NK-92 (cell line): ENCODE results near the gene ERBB4.

Source experiments
- DNase-seq: peaks from one replicate; lab custom pipeline; 2025; ENCODE audit not compliant: unreplicated experiment; lab: John Stamatoyannopoulos, UW

Gene ERBB4

GRCh38 chr2:212364112-212364985 lies 174.3 kb downstream of the ERBB4 start:
- no peak for DNase-seq

DNA sequence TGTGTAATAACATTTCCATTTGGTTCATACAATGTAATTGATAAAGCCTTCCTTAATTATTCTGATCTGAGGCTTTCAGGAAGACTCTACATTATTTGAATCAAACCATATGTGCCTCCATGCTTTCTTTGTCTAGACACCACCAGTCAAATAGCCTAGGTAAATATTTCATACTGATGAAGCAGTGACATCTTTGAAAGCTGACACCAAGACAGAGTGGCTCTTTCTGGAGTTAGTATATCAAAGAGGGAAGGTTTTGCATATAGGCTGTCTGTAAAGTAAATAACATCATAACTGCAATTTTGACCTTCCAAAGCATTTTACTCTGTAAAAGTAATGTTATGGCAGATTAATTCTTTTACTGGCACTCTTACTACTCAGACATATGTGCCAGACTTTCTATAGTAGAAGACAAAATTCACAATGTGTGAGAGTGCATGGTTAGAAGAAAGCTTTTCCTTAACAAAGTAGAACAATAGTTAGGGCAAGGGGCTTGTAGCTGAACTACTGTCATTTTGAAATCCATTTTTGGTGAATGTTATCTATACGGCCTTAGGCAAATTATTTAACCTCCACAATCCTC lies 177.3 kb downstream of the ERBB4 start:
- no peak for DNase-seq

- DNase-seq, result no peak
Measured at GRCh38 chr2:212360068-212360460, 178.5 kb downstream of the ERBB4 start.

DNA sequence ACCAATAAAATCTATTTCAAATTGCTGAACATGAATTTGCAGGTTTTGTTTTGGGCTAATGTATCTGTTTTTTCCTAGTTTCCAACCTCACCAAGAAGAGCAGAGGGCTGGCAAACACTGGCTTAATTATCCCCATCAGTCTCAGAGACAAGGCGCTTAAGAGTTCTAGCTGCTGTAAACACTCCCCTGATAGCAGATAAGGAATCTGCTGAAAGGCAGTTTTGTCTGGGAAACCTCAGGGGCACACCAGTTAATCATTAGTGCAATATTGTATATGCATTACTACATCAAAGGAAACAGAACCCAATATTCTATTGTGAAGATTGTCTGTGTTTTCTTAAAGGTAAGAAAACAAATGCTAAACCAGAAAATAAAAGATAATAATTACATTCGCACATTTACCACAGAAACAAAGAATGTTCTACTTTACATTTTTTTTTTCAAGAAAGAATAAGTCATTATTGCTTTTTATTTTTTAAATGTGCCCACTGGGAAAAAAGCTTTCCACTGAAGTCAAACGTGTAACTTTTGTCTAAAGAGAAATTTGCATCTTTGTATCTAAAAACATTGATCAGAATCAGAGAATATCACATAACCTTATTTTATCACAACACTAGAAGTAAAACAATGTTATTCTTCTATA lies 179.1 kb downstream of the ERBB4 start:
- DNase-seq, result no peak

DNA sequence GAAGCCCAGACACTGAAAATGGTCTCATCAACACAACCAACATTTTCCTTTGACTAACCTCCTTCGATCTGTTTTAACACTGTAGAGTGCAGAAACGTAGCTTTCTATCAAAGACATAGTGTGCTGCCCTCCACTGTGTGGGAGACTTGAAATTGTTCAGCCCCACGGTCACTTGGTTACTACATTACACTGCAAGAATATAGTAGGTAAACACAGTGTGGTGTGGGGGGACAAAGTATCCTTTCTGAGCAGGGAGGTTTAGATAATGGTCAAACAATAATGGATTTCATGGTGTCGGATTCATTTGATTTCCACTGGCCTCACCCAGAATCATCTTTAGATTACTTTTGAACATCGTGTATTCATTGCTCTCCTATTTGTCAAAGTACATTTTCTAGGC lies 181.0 kb downstream of the ERBB4 start:
- no peak for DNase-seq

DNA sequence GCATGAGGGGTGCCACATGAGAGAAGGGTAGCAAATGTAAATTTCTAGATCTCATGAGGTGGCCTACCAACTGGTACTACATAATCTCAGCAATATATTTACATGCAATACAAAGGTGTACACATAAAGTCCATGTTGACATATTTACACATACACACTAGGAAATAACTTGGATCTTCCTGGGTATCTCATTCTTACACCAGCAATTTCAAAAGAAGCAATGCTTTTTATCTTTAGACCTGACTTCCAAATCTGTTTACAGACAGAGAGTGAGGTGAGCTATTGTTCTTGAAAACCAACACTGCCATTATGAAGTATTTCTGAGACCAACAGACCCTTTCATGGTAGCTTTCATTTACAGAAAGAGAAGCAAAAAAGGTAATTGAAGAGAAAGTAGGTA lies 184.2 kb downstream of the ERBB4 start:
- DNase-seq, result no peak

DNA sequence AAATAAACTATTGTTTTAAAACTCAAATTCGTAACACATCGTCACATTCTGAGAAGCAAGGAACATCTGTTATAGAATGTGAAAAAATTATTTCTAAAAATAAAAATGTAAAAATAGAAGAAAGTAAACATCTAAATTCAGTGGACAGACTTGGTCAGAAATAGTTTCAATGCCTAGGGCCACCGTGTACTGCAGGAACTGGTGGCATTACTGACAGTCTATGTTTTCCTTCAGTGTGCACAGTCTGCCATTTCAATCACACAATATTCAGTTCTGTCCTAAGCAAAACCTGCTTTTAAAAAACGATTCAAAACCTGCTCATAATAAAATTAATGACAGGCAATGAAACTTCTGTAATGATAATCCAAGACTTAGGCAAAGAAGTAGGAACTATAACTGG lies 190.1 kb downstream of the ERBB4 start:
- no peak for DNase-seq

GRCh38 chr2:212346865-212347264 lies 191.7 kb downstream of the ERBB4 start:
- no peak for DNase-seq

- DNase-seq, result no peak
Measured at GRCh38 chr2:212345966-212346365, 192.6 kb downstream of the ERBB4 start.

GRCh38 chr2:212344131-212344530 lies 194.5 kb downstream of the ERBB4 start:
- DNase-seq, result no peak

DNA sequence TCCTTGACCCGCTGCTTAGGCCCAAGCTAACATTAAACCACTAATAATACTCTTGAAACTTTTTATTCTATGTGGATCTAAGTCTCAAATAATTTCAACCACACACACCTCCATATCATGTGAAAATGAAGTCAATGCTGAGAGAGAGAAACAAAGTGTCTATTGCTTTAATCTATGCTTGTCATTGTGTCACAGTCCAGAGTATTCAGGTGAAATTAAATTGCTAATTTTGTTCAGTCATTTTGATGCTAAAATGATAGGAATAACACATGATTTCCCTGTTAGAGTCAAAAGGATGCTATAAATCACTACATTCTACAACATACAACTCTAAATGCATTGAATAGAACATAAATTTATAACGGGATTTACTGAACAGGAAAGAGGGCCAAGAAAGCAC lies 195.4 kb downstream of the ERBB4 start:
- no peak for DNase-seq

DNA sequence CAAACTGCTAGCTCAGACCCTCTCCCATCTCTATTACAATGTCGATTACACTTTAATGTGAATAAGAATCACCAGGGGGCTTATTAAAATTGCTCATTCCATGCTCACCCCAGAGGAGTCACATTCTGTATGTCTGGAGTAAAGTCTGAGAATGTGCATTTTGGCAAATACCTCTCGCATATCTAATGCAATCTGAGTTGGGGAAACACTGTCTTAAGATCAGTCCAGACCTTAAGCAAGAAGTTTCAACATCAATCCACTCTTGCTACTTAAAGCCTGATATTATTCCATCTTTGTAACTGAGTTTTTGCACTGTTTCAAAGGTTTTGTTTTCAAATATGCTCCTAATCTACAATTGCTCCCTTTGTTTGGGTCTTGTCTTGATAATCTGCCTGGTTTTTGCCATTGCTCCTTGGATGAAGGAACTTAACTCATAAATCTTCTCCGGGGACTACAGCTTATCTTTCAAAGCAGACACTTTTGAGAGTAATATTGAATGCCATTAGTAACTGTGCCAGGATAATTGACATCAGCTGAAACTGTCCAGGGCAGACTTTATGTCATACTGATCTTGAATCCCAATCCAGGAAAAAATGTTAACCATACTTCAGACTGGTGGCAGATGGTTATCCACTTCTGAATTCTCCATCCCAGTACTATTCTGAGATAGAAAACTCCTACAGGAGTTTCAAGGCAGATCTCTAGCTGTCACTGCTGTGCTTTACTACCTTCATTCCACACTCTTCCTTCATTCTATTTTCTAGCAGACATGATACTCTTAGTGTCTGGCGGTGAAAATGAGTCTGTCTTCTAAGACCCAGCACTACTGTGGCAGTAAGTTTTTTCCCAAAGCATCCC lies 200.9 kb downstream of the ERBB4 start:
- no peak for DNase-seq

GRCh38 chr2:212337036-212337435 lies 201.6 kb downstream of the ERBB4 start:
- no peak for DNase-seq

DNA sequence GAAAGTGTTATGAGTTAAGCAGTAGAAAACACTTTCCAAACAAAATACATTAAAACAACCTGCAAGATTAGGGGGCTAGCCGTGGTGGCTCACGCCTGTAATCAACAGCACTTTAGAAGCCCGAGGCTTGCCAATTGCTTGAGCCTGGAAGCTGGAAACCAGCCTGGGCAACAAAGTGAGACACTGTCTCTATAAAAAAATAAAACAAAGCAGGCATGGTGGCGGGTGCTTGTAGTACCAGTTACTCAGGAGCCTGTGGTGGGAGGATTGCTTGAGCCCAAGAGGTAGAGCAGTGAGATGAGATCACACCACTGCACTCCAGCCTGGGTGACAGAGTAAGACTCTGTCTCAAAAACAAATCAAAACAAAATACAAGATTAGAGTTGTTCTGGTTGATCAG lies 208.3 kb downstream of the ERBB4 start:
- DNase-seq, result no peak

DNA sequence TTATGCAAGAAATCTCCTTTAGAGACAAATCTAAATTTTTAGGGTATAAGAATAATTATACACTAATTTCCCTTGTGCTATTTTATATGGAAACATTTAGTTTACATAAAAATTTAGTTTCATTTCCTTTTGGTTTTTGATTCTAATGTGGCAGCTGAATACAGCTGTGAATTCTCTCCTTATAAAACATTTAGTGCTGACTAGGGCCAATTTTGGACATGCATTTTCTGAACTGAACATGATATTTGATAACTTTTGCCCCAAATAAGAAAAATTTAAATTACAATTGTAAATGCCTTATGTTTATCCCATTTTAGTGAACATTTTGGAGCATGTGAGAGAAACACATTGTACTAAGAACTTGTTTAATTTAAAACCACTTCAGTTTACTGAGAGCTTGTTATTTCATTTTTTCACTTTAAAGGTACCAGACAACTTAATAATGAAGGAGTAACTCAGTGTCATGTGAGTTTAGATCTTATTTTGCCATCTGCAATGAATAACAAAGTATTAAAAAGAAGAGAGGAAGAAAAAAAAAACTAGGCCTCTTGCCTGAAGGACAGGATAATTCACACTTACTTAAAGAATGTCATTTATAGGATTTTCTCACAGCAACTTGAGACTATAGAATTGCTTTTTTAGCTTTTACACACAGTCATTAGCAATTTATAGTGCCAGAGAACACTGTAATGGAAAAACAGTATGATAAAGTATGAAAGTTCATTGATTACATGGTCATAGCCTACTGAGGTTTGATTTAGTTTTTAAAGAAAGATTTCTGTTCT lies 209.7 kb downstream of the ERBB4 start:
- DNase-seq, result no peak

DNA sequence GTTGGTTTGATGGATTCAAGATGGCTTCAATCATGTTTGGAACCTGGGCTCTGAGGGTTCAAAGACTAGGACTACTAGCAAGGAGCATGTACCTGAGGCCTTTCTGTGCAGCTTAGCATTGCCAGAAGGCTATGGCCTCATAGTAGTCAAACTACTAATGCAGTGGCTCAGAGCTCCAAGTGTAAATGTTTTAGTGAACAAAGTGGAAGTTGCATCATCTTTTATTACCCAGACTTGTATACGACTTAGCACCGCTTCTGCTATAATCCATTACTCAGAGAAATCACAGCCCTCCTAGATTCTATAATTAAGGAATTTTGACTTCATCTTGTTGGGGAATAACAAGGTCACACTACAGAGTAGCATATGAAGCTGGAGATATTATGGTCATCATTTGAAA lies 210.5 kb downstream of the ERBB4 start:
- no peak for DNase-seq

DNA sequence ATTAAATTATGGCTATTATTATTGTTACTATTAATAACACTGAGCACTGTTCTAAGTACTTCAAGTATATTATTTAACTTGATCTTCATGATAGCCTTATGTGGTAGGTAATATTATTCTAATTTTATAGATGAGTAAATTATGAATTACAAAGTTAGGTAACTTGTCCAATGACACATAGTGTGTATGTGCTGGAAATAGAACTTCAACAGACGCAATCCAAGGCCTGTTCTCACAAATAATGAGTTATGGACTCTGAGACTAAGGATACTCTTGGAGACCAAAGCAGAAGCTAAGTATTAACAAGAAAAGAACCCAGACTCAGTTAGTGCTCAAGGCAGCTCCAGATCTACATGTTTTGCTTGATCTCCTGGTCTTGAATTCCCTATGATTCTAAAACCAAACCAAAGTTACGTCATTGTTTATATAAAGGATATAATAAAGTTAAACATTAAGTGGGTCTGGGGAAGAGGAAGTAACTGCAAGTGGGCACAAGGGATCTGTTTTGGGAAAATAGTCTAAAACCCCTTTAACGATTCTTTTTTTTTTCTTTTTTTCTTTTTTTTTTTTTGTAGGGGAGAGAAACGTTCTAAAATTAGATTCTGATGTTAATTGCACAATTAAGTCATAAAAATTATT lies 211.3 kb downstream of the ERBB4 start:
- no peak for DNase-seq

DNA sequence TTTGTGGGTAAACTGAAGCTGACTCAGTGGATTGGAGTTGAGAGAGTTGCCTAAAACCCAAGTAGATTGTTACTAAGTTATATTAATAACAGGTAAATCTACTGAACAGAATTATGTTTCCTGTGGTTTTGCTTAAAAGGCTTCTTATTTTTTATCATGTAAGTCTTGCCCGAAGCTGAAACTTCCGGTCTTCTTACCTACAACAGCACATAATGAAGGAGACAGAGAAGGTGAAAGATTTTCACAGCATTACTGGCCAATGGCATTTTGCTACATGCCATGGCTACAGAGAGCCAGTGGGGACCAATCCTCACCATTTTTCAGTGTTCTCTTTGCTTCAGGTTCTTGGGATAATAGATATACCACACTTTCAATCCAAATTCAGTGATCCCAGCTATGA lies 220.0 kb downstream of the ERBB4 start:
- DNase-seq, result no peak

DNA sequence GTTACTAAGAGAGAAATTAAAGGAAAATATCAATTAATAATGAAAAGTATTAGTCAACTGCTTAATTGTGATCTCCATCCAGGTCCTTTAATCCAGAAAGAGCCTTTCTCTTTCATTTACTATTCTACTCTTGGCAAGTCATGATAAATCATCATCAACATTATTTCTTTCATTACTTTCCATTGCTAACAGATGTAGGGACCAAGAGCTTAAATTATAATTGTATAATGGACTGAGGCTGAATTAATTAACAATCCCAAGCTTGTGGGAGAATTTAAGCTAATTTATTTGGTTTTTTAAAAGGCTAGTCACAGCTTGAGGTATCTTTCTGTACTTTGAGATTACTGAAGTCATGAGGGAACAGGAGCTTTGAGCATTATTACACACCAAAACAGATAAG lies 223.9 kb downstream of the ERBB4 start:
- no peak for DNase-seq

DNA sequence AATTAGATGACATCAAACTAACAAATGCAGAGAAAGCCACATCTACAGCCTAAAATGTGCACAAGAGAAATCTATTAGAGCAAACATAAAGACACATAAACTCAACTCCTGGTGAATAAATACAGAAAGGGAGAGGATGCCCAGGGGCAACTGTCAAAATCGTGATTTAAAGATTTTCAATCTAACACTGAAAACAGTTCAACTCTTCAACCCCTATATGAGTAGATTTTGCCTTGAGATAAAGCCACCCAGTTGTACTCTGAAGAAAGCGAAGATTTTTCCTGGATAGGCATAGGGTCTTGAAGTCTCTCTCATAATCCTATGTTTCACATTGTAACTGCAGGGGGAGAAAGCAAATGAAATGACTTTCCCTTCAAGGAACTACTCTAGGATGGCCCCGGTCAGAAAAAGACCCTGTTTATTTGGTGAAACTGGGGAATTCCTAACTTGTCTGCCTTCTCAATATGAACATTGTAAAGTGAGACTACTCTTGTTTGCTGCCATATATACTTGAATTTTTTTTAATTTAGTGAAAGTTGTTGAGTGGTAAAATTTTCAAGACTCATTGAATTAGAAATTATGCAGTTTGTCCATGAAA lies 226.7 kb downstream of the ERBB4 start:
- DNase-seq, result no peak
